Hindlimb muscle (tissue), 1 donor: ENCODE data around the gene HECTD1. TPM values are rescaled to one million over a fixed set of nuclear protein-coding genes. Genes with fewer than 3 reads are reported as not detected.
"Not testable (repeated sequence)": the region's sequence is repeated elsewhere in the genome, so short reads cannot be mapped to it uniquely, and the experiment has no call there.

Experiments
- DNase-seq: peaks from one replicate; pipeline ENCODE4 v3.0.0-alpha.2; 2013
- polyA plus RNA-seq: library from polyadenylated mRNA; unstranded; fragments of 120-200 nt; gene quantifications from one replicate; pipeline ENCODE4 v1.2.1, GENCODE V29; 2013; ENCODE audit not compliant: insufficient read length

Gene HECTD1
- polyA plus RNA-seq, 1 donor, result 116 TPM

DNA sequence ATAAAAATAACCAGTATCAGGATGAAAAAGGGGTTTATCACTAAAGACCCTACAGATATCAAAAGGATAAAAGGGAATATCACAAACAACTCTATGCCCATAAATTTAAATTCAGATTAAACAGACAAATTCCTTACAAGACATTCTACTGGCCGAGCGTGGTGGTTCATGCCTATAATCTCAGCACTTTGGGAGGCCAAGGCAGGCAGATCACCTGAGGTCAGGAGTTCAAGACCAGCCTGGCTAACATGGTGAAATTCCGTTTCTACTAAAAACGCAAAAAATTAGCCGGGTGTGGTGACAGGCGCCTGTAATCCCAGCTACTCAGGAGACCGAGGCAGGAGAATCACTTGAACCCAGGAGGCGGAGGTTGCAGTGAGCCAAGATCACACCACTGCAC, 15.0 kb downstream of the HECTD1 start:
- not testable (repeated sequence) for DNase-seq

DNA sequence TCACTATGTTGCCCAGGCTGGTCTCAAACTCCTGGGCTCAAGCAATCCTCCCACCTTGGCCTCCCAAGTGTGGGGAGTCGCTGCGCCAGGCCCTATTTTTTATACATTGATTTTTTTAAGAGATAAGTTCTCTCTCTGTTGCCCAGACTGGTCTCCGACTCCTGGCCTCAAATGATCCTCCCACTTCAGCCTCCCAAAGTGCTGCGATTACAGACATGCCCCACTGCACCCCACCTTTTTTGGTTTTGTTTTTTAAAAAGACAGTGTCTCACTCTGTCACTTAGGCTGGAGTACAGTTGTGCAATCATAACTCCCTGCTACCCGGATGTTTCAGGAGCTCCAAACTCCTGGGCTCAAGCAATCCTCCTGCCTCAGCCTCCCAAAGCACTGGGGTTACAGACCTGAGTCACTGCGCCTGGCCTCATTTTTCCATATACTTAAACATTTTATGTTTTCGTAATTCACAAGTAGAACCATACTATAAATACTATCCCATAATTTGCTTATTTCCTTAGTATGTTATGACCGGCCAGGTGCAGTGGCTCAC, 16.8 kb downstream of the HECTD1 start:
- no peak for DNase-seq

DNA sequence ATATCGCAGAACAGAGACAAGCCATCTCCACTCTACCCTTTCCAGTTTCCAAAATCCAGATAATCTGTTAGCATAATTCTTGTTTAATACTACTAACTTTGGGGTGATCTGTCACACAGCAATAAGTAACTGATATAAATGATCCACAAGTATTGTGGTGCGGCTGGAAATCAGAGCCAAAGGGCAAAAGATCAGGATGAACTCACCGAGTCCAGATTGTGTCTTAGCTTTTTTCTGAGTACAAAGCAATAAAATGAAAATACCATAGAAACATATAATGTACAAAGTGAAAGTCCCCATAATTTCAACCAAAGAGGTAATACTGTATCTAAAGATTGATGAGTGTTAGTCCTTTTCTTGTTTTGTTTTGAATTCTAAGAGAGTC, 17.4 kb downstream of the HECTD1 start:
- no peak for DNase-seq

DNA sequence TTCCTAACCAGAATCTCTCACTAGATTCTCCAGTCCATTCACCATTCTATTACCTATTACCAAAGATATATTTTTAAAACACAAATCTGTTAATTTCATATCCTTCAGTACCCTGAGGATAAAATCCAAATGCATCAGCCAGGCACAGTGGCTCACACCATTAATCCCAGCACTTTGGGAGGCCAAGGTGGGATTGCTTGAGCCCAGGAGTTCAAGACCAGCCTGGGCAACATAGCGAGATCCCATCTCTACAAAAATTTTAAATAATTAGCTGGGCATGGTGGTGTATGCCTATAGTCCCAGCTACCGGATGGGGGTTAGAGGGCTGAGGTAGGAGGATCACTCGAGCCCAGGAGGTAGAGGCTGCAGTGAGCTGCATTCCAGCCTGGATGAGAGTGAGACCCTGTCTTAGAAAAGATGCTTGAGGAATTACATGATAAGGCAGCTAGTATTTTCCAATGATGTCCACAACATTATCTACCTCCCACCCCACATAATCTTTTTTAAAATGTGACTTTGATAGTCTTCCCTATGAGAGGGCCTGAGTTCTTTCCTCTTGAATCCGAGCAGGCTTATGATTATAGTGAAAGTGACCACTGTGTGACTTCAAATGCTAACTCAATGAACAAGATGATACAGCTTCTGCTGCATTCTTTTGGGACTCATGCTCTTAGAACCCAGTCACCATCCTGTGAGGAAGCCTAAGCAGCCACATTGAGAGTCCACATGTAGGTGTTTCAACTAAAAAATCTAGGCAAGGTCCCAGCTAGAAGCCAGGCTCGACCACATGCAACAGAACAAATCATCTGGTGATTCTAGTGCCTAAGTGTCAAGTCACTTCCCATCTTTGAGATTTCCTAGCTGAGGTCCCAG, 18.0 kb downstream of the HECTD1 start:
- DNase-seq, result no peak

DNA sequence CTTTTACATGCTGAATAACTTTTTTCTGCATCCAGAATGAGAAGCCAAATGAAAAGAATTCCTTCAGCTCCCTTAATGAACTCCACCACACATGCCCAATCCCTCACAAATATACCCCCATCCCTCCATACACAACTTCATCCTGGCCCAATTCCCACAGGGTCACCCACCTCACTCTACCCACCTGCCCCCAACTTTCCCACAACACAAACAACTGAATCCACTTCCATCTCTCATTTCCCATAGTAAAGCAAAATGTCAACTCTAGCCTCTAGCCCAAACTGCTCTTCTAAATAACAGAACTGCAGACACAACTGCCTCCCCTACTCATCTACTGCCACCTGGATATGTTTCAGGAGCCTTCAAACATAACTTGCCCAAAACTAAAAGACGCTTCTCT, 18.8 kb downstream of the HECTD1 start:
- no peak for DNase-seq

DNA sequence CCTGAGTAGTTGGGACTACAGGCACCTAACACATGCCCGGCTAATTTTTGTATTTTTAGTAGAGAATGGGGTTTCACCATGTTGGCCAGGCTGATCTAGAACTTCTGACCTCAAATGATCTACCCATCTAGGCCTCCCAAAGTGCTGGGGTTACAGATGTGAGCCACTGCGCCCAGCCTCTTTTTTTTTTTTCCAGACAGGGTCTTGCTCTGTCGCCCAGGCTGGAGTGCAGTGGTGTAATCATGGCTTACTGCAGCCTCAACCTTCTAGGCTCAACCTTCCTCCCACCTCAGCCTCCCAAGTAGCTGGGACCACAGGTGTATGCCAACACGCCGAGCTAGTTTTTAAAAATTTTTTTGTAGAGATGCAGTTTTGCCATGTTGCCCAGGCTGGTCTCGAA, 25.6 kb downstream of the HECTD1 start:
- DNase-seq, result not testable (repeated sequence)

DNA sequence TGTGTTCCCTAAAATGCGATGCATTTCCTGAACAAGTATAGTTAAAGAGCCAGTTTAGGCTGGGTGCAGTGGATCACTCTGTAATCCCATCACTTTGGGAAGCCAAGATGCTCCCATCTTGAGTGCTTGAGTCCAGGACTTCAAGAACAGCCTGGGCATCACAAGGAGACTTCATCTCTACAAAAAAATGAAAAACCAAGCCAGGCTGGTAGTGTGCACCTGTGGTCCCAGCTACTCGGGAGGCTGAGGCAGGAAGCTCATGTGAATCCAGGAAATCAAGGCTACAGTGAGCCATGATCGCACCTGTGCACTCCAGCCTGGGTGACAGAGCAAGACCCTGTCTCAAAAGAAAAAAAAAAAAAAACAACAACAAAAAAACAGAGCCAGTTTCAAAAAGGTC, 26.3 kb downstream of the HECTD1 start:
- DNase-seq, result no peak

DNA sequence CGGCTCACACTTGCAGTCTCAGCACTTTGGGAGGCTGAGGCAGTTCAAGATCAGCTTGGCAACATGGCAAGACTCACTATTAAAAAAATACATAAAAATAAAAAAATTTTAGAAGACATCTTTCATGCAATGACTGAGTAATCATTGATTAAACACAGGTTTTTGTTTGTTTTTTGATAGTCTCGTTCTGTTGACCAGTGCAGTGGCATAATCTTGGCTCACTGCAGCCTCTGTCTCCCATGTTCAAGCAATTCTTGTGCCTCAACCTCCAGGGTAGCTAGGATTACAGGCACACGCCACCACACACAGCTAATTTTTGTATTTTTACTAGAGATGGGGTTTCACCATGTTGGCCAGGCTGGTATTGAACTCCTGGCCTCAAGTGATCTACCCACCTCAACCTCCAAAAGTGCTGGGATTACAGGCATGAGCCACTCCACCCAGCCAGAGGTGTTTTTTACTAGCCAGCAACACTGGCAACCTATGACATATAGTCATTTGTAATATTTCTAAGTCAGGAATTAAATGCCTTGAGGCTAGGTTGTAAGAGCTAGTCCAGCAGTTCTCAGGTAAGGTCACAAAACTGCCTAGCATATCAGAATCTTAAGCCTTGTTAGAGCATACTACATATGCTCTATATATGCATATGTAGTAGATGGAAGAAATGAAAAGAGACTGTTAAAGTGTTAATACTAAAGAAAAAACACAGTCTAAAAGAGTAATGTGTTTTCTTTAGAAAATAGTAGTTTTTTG, 27.1 kb downstream of the HECTD1 start:
- no peak for DNase-seq

DNA sequence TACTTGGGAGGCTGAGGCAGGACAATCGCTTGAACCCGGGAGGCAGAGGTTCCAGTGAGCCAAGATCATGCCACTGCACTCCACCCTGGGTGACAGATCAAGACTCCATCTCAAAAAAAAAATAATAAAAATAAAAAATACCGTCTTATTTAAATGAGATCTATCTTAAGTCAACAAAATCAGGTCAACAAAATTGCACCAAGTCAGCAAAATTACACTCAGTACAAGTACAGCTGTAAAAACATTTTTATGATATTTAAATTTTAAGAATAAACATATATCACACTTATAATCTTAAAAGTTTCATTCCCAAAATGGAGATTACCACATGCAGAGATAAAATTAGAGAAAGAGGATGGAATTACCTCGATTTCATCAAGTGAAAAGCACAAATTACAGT, 33.2 kb downstream of the HECTD1 start:
- no peak for DNase-seq

DNA sequence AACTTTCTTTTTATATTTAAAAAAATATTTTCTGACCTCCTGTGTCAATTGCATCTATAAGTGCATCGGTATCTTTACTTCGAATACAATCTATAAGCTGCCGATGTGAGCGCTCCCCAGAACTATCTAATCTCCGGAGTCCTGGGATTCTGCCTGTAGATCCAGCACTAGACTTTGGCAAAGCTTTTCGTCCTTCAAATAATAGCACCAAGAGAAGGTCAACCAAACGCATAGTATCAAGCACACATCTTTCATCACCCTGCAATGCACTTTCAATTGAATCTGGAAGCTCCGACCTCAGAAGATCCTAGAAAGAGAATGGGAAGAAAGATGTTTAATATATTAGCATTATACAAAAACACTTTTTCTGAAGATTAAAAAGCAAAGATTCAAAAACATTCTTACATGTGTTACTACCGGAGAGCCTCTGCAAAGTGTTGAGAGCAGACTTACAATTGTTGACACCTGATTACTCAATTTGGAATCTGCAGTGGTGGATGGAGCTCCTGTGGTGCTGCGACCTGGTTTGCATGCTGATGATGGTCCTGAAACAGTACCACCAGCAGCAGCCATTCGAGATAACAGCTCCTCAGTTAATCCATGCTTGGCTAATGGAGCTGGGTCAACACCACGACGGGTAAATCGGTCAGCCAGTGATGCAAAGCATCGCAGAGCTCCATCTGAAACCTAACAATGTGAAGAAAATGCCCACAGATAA, 34.3 kb downstream of the HECTD1 start:
- DNase-seq, result no peak

DNA sequence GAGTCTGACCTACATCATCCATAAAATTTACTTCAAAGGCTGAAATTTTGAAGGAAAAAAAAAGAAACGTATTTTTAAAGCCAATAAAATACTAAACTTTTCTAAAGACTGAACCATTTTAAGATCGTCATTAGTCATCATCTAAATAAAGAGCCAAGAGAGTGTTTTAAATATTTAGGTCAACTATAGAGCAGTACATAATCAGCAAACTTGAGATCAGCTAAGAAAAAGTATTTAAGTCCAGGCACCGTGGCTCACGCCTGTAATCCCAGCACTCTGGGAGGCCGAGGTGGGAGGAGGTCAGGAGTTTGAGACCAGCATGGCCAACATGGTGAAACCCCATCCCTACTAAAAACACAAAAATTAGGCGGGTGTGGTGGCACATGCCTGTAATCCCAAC, 35.5 kb downstream of the HECTD1 start:
- DNase-seq, result no peak

DNA sequence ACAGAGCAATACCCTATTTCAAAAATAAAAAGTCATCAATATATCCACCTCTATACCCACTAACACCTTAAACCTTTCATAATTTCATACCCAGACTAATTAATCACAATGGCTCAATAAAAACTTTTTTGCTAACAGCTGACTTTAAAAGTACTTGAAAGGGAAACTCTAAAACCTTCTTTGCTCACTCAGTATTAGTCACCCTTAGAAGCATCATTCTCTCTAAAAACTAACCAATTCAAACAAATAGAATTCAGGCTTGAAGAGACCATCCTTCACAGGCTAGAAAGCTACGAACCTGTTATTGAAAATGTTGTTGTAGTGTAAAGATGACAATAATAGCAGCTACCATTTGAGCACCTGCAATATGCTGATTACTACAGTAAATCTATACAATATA, 37.2 kb downstream of the HECTD1 start:
- no peak for DNase-seq

DNA sequence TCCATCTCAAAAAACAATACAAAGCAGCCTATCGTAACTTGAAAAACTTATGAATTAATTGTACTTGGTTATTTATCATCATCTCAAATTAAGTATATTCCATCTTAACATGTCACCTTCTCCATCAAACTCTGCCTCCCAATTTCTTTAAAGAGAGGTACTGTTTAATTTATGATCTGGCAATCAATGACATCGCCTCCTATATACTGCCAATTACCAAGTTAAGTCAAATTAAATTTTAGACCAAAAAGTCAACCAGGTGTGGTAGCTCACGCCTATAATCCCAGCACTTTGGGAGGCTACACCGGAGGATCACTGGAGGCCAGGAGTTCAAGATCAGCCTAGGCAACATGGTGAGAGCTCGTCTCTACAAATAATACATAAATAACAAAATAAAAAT, 37.7 kb downstream of the HECTD1 start:
- DNase-seq, result no peak

DNA sequence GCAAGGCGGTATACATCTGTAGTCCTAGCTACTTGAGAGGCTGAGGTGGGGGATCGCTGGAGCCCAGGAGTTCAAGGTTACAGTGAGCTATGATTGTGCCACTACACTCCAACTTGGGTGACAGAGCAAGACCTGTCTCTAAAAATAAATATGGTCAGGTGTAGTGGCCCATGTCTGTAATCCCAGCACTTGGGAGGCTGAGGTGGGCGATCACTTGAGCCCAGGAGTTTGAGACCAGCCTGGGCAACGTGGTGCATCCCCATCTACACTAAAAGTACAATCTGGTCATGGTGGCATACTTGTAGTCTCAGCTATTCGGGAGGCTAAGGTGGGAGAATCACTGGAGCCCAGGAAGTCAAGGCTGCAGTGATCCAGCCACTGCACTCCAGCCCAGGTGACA, 40.6 kb downstream of the HECTD1 start:
- no peak for DNase-seq

DNA sequence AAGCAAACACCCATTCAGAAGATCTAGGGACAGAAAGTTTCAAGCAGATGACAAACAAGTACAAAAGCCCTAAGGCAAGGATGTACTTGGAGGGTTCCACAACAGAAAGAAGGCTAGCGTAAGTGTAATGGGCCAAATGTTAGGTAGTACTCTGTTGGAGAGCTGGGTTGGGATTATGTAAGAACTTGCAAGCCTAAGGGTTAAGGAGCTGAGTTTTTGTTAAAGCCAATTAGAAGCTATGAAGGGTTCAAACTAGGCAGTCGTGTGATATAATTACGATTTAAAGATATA, 41.4 kb downstream of the HECTD1 start:
- DNase-seq, result no peak

DNA sequence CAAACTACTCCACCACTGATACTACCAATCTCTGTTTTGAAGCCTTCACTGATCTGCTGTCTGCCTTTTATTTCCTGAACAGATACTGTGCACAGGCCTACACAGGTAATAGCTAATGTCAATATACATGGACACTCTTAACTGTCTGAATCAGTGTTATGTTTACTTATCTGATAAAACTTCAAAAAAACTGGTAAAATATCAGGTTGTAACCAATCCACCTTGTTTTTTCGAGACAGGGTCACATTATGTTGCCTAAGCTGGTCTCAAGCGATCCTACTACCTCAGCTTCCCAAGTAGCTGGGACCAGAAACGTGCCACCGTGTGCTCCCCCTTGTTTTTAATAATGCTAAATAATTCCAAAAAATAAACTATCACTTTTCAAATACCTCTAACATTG, 43.5 kb downstream of the HECTD1 start:
- DNase-seq, result no peak

DNA sequence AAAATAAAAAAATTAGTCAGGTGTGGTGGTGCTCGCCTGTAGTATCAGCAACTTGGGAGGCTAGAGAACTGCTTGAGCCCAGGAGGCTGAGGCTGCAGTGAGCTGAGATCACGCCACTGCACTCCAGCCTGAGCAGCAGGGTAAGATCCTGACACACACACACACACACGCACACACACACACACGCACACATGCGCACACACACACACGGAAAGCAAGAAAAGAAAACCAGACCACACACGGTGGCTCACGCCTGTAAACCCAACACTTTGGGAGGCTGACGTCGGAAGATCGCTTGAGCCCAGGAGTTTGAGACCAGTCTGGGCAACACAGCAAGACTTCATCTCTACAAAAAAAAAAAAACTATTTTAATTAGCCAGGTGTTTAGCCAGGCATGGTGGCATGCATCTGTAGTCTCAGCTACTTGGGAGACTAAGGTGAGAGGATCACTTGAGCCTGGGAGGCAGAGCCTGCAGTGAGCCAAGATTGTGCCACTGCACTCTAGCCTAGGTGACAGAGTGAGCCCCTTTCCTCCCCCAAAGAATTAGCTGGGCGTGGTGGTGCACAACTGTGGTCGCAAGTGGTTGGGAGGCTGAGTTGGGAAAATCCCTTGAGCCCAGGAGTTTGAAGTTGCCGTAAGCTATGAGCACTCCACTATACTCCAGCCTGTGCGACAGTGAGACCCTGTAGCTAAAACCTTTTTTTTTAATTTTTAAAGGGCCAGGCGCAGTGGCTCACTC, 44.5 kb downstream of the HECTD1 start:
- DNase-seq, result no peak

DNA sequence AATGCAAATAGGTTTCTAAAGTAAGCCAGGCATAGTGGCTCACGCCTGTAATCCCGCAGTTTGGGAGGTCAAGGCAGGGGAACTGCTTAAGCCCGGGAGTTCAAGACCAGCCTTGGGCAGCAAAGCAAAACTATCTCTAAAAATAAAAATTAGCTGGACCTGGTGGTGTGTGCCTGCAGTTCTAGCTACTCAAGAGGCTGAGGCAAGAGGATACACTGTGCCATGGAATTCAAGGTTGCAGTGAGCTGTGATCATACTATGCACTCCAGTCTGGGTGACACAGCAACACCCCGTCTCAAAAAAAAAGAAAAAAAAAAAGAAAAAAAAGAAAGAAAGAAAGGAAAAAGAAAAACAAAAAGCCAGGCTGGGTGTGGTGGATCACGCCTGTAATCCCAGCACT, 46.3 kb downstream of the HECTD1 start:
- no peak for DNase-seq

DNA sequence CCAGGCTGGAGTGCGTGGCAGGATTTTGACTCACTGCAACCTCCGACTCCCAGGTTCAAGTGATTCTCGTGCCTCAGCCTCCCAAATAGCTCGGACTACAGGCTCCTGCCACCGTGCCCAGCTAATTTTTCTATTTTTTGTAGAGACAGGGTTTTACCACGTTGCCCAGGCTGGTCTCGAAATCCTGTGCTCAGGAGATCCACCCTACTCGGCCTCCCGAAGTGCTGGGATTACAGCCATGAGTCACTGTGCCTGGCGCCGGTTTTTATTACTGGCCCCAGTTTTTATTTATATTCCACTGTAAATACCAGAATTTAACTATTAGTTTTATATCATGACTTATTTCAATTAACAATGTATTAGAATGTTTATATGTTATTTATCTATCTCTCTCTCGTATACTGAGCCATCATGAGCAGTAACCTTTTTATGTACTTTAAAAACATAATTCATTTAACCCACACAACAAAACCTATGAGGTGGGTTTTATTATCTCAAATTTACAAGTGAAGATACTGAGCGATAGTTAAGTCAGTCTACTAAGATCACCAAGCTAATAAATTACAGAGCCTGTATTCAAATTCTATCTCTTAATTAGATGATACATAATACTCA, 47.8 kb downstream of the HECTD1 start:
- DNase-seq, result no peak

DNA sequence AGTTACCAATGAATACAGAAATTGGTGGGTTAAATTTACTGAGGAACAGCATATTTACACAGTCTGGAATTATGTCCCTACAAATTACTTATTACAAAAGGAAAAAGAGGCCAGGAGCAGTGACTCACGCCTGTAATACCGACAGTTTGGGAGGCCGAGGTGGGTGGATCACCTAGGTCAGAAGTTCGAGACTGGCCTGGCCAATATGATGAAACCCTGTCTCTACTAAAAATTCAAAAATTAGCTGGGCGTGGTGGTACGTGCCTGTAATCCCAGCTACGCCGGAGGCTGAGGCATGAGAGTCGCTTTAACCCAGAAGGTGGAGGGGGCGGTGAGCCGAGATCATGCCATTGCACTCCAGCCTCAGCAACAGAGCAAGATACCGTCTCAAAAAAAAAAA, 52.6 kb downstream of the HECTD1 start:
- DNase-seq, result no peak

DNA sequence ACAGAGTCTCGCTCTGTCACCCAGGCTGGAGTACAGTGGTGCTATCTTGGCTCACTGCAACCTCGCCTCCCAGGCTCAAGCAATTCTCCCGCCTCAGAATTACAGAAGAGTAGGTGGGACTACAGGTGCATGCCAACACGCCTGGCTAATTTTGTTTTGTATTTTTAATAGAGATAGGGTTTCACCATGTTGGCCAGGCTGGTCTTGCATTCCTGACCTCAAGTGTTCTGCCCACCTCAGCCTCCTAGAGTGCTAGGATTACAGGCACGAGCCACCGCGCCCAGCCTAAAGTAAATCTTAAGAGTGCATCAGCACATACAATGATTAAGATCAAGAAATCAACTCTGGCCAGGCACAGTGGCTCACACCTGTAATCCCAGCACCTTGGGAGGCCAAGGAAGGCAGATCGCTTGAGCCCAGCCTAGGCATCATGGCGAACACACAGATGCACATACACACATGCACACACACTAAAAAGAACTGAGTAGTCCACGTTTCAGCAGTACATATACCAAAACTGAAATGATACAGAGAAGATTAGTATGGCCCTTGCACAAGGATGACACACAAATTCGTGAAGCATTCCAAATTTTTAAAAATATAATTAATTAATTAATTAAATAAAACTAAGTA, 65.0 kb downstream of the HECTD1 start:
- DNase-seq, result no peak
